ENCODE data around the gene ETFB. TPM values are rescaled to one million over a fixed set of nuclear protein-coding genes. Genes with fewer than 3 reads are reported as not detected.

Gene ETFB
- polyA plus RNA-seq, 1 experiment: 80.8 TPM

GRCh38 chr19:51323481-51324166 is 42.6 kb downstream of the ETFB start:
- Histone ChIP-seq H3K27me3 (ENCODE audit: control insufficient read depth, insufficient read depth, low read length) (peaks cover 13% of the 10 kb centered on the region), H3K27ac (ENCODE audit: low read depth, low read length) (no peak overlapping the region), H3K4me3 (ENCODE audit: low read depth, low read length) (no peak overlapping the region), H3K9me3 (ENCODE audit: control insufficient read depth, insufficient read depth, low read length) (peaks cover 2% of the 10 kb centered on the region; the same call in 1 of the 2 replicates)
- DNase-seq (ENCODE audit: low read depth, low spot score): no peak
- CTCF ChIA-PET: no interaction called here
- POLR2A ChIA-PET: no interaction called here
- TF ChIP-seq CTCF (IDR thresholded peaks at IDR 0.05; ENCODE audit: low read depth, low read length): no peak

DNA sequence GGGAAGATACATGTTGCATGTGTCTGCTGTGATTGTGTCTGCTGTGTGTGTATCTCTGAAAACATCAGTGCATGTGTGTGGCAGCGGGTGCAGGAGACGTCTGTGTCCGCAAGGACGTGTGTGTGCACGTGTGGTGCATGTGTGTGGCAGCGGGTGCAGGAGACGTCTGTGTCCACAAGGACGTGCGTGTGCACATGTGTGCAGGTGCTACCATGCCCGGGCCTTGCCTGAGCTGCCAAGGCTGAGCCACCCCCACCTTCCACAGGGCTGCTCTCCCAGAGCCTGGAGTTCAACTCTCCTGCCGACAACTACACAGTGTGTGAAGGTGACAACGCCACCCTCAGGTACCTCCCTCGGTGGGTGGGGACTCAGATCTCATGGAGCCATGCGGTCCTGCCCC is 44.4 kb downstream of the ETFB start:
- Histone ChIP-seq H3K27me3 (ENCODE audit: control insufficient read depth, insufficient read depth, low read length) (peaks cover 4% of the 10 kb centered on the region), H3K4me3 (ENCODE audit: low read depth, low read length) (no peak overlapping the region), H3K9me3 (ENCODE audit: control insufficient read depth, insufficient read depth, low read length) (no peaks in the 10 kb centered on the region; the same call in 1 of the 2 replicates), H3K27ac (ENCODE audit: low read depth, low read length) (no peak overlapping the region)
- DNase-seq (ENCODE audit: low read depth, low spot score): no peak
- POLR2A ChIA-PET: no interaction called here
- CTCF ChIA-PET: no interaction called here
- no peak for TF ChIP-seq CTCF (IDR thresholded peaks at IDR 0.05; ENCODE audit: low read depth, low read length)

DNA sequence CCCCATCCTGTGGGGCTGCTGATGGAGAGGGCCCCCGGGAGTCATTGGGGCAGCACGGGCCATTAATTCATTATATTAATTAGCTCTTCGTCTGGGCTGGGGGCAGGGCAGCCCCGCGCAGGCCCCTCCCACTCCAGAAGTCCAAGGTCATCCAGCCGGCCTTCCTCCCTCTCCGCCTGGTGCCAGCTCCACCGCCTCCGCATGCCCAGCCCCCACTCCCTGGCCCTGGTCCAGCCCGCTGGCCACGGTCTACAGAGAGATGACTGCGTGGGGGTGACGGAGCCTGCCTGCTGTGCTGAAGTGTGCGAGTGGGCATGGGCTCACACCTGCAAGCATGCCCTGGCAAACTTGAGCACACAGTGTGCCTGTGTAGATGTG is 45.9 kb downstream of the ETFB start:
- H3K9me3 ChIP-seq (ENCODE audit: control insufficient read depth, insufficient read depth, low read length): no peaks in the 10 kb centered on the region; the same call in 1 of the 2 replicates
- H3K27me3 ChIP-seq (ENCODE audit: control insufficient read depth, insufficient read depth, low read length): peaks cover 3% of the 10 kb centered on the region
- no peak overlapping the region for H3K4me3 ChIP-seq (ENCODE audit: low read depth, low read length)
- H3K27ac ChIP-seq (ENCODE audit: low read depth, low read length): no peak overlapping the region
- ChIA-PET POLR2A (no interaction called here), CTCF (interaction anchor here (0.5 kb wide), 1 partner anchor 106 kb away, joined by 3 read pairs; no protein-coding TSS in a partner anchor)
- no peak for DNase-seq (ENCODE audit: low read depth, low spot score)
- no peak for TF ChIP-seq CTCF (IDR thresholded peaks at IDR 0.05; ENCODE audit: low read depth, low read length)

DNA sequence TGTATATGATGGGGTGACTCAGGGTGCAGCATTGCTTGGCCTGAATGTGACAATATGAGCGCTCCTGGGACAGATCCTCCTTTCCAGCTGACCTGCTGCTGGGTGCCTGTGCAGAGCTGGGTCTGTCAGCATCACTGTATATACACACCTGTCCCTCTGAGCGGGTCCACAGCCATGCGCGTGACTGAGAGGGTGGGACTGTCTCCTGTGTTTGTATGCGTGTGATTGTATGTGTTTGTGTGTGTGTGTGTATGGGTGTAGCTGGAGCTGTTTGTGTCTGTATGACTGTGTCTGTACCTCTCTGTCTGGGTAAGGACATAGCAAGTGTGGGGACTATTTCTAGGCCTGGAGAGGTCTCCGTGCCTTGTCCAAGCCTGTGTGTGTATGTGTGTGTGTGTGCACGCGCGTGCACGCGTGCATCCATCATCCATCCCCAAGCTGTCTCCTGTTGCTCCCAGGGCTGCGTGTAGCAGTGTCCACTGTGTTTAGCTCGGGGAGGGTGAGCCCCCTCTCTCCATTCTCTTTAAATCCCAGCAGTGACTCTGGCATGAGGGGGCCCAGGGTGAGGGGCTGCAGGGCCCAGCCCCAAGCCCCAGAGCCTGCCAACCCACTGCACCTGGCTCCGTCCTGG is 46.4 kb downstream of the ETFB start:
- no peak overlapping the region for H3K4me3 ChIP-seq (ENCODE audit: low read depth, low read length)
- ChIA-PET CTCF (interaction anchor here (0.5 kb wide), 1 partner anchor 106 kb away, joined by 3 read pairs; no protein-coding TSS in a partner anchor), POLR2A (no interaction called here)
- no peak overlapping the region for H3K27ac ChIP-seq (ENCODE audit: low read depth, low read length)
- no peak for TF ChIP-seq CTCF (IDR thresholded peaks at IDR 0.05; ENCODE audit: low read depth, low read length)
- H3K27me3 ChIP-seq (ENCODE audit: control insufficient read depth, insufficient read depth, low read length): peaks cover 3% of the 10 kb centered on the region
- DNase-seq (ENCODE audit: low read depth, low spot score): no peak
- H3K9me3 ChIP-seq (ENCODE audit: control insufficient read depth, insufficient read depth, low read length): no peaks in the 10 kb centered on the region; the same call in 1 of the 2 replicates
